ENCODE measurements around the gene CASKIN2.

DNA sequence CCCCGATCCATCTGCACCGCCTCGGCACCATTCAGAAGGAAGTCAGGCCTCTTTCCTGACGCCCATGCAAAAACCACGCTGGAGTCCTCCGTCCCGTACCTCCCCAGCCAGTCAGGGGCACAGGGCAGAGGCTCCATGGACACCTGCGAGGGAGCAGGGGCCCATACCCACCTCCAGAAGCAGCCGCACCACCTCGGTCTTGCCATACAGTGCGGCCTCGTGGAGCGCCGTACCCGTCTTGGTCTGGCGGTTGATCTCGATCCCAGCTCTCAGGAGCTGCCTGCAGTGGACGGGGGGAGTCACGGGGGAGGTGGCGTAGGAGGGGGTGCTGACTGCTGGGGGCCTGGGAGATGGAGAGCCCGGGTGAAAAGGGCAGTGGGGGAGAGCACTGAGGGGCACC, 9.2 kb downstream of the CASKIN2 start:
- TF ChIP-seq HCFC1 (IDR thresholded peaks at IDR 0.05; ENCODE audit: low read length), result no peak
- no peak for TF ChIP-seq CHD2 (IDR thresholded peaks at IDR 0.05; ENCODE audit: borderline replicate concordance, low read depth, low read length)
- TF ChIP-seq CEBPB (IDR thresholded peaks at IDR 0.05; ENCODE audit: borderline replicate concordance in 1 of 2, low read depth in 2 of 2, low read length in 2 of 2), result no peak
- TF ChIP-seq, protein P1, sequence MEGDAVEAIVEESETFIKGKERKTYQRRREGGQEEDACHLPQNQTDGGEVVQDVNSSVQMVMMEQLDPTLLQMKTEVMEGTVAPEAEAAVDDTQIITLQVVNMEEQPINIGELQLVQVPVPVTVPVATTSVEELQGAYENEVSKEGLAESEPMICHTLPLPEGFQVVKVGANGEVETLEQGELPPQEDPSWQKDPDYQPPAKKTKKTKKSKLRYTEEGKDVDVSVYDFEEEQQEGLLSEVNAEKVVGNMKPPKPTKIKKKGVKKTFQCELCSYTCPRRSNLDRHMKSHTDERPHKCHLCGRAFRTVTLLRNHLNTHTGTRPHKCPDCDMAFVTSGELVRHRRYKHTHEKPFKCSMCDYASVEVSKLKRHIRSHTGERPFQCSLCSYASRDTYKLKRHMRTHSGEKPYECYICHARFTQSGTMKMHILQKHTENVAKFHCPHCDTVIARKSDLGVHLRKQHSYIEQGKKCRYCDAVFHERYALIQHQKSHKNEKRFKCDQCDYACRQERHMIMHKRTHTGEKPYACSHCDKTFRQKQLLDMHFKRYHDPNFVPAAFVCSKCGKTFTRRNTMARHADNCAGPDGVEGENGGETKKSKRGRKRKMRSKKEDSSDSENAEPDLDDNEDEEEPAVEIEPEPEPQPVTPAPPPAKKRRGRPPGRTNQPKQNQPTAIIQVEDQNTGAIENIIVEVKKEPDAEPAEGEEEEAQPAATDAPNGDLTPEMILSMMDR (IDR thresholded peaks at IDR 0.05 in 2 of 3, conservative IDR thresholded peaks at IDR 0.05 in 1 of 3; ENCODE audit: control insufficient read depth in 2 of 3, extremely low read depth in 1 of 3, insufficient read depth in 1 of 3, low read depth in 3 of 3, low read length in 3 of 3), result no peak
- TF ChIP-seq, protein P2, sequence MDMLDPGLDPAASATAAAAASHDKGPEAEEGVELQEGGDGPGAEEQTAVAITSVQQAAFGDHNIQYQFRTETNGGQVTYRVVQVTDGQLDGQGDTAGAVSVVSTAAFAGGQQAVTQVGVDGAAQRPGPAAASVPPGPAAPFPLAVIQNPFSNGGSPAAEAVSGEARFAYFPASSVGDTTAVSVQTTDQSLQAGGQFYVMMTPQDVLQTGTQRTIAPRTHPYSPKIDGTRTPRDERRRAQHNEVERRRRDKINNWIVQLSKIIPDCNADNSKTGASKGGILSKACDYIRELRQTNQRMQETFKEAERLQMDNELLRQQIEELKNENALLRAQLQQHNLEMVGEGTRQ (IDR thresholded peaks at IDR 0.05; ENCODE audit: borderline replicate concordance, low read depth, low read length), result no peak
- no peak for TF ChIP-seq POLR2AphosphoS5 (IDR thresholded peaks at IDR 0.05; ENCODE audit: low read length)
- TF ChIP-seq, protein P3, sequence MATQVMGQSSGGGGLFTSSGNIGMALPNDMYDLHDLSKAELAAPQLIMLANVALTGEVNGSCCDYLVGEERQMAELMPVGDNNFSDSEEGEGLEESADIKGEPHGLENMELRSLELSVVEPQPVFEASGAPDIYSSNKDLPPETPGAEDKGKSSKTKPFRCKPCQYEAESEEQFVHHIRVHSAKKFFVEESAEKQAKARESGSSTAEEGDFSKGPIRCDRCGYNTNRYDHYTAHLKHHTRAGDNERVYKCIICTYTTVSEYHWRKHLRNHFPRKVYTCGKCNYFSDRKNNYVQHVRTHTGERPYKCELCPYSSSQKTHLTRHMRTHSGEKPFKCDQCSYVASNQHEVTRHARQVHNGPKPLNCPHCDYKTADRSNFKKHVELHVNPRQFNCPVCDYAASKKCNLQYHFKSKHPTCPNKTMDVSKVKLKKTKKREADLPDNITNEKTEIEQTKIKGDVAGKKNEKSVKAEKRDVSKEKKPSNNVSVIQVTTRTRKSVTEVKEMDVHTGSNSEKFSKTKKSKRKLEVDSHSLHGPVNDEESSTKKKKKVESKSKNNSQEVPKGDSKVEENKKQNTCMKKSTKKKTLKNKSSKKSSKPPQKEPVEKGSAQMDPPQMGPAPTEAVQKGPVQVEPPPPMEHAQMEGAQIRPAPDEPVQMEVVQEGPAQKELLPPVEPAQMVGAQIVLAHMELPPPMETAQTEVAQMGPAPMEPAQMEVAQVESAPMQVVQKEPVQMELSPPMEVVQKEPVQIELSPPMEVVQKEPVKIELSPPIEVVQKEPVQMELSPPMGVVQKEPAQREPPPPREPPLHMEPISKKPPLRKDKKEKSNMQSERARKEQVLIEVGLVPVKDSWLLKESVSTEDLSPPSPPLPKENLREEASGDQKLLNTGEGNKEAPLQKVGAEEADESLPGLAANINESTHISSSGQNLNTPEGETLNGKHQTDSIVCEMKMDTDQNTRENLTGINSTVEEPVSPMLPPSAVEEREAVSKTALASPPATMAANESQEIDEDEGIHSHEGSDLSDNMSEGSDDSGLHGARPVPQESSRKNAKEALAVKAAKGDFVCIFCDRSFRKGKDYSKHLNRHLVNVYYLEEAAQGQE (IDR thresholded peaks at IDR 0.05; ENCODE audit: low read depth, low read length), result no peak
- TF ChIP-seq FOS (IDR thresholded peaks at IDR 0.05; ENCODE audit: borderline replicate concordance, extremely low read depth, insufficient read length), result no peak
- TF ChIP-seq FOXM1 (IDR thresholded peaks at IDR 0.05; ENCODE audit: low read depth, low read length), result no peak
- no peak for TF ChIP-seq MXI1 (IDR thresholded peaks at IDR 0.05; ENCODE audit: low read depth, low read length)
- TF ChIP-seq, protein P4, sequence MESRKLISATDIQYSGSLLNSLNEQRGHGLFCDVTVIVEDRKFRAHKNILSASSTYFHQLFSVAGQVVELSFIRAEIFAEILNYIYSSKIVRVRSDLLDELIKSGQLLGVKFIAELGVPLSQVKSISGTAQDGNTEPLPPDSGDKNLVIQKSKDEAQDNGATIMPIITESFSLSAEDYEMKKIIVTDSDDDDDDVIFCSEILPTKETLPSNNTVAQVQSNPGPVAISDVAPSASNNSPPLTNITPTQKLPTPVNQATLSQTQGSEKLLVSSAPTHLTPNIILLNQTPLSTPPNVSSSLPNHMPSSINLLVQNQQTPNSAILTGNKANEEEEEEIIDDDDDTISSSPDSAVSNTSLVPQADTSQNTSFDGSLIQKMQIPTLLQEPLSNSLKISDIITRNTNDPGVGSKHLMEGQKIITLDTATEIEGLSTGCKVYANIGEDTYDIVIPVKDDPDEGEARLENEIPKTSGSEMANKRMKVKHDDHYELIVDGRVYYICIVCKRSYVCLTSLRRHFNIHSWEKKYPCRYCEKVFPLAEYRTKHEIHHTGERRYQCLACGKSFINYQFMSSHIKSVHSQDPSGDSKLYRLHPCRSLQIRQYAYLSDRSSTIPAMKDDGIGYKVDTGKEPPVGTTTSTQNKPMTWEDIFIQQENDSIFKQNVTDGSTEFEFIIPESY (IDR thresholded peaks at IDR 0.05), result no peak
- TF ChIP-seq POLR2A (IDR thresholded peaks at IDR 0.05; ENCODE audit: low read depth, low read length), result no peak
- TF ChIP-seq CHD4 (IDR thresholded peaks at IDR 0.05), result no peak

All from GM12878 (cell line).